NCI-H187 (cell line): ENCODE measurements around the gene UBASH3B.

ENCODE experiments used
- DNase-seq, 2 experiments: peaks; one replicate each; lab custom pipeline; 2025; lab: John Stamatoyannopoulos, UW

Gene UBASH3B

GRCh38 chr11:122782222-122782621 is 126.7 kb downstream of the UBASH3B start:
- DNase-seq = no peak

- DNase-seq = no peak
Measured at GRCh38 chr11:122784325-122784955, 128.9 kb downstream of the UBASH3B start.

- DNase-seq = no peak
Measured at GRCh38 chr11:122785031-122785541, 129.6 kb downstream of the UBASH3B start.

- no peak for DNase-seq
Measured at GRCh38 chr11:122786896-122787295, 131.4 kb downstream of the UBASH3B start.

GRCh38 chr11:122788781-122789535 is 133.4 kb downstream of the UBASH3B start:
- DNase-seq = no peak

GRCh38 chr11:122789907-122790306 is 134.4 kb downstream of the UBASH3B start:
- no peak for DNase-seq

GRCh38 chr11:122791411-122791810 is 135.9 kb downstream of the UBASH3B start:
- no peak for DNase-seq

- no peak for DNase-seq
Measured at GRCh38 chr11:122791836-122792235, 136.3 kb downstream of the UBASH3B start.

GRCh38 chr11:122793515-122793914 is 138.0 kb downstream of the UBASH3B start:
- no peak for DNase-seq

- DNase-seq = no peak
Measured at GRCh38 chr11:122795307-122795706, 139.8 kb downstream of the UBASH3B start.

- peak in 1 of 2 experiments; percentile 3 for DNase-seq
Measured at GRCh38 chr11:122796128-122796717, 140.7 kb downstream of the UBASH3B start.

- no peak for DNase-seq
Measured at GRCh38 chr11:122797651-122798050, 142.1 kb downstream of the UBASH3B start.

- no peak for DNase-seq
Measured at GRCh38 chr11:122799406-122800105, 144.0 kb downstream of the UBASH3B start.

GRCh38 chr11:122802876-122803275 is 147.4 kb downstream of the UBASH3B start:
- no peak for DNase-seq

GRCh38 chr11:122803306-122803705 is 147.8 kb downstream of the UBASH3B start:
- no peak for DNase-seq

- DNase-seq = no peak
Measured at GRCh38 chr11:122803716-122804115, 148.2 kb downstream of the UBASH3B start.

GRCh38 chr11:122804161-122804560 is 148.6 kb downstream of the UBASH3B start:
- DNase-seq = no peak

GRCh38 chr11:122804796-122805195 is 149.3 kb downstream of the UBASH3B start:
- DNase-seq = no peak

- no peak for DNase-seq
Measured at GRCh38 chr11:122807731-122808477, 152.4 kb downstream of the UBASH3B start.

- no peak for DNase-seq
Measured at GRCh38 chr11:122808478-122808869, 153.0 kb downstream of the UBASH3B start.

GRCh38 chr11:122809866-122810265 is 154.3 kb downstream of the UBASH3B start:
- DNase-seq = no peak

- no peak for DNase-seq
Measured at GRCh38 chr11:122811721-122812120, 156.2 kb downstream of the UBASH3B start.
